IMR-90 (cell line): ENCODE results near the gene NLRC3. TPM values are rescaled to one million over a fixed set of nuclear protein-coding genes. Genes with fewer than 3 reads are reported as not detected.

Experiments used
- ATAC-seq: fragments of 200-7000 bp; cut with Tn5 transposase; 2 replicates; pipeline ENCODE4 v1.9.1; 2020; ENCODE audit warnings: low read depth, mild to moderate bottlenecking, moderate library complexity
- BruUV-seq: library from RNA; stranded (reverse); fragments of 400-500 nt; replicated peaks from 2 replicates; lab custom pipeline; 2021; lab: Mats Ljungman, UMichigan
- CTCF ChIA-PET: fragments of 300-600 bp; formaldehyde crosslinking; extraction: SDS; loops from one replicate; lab custom pipeline; 2021; ENCODE audit warnings: antibody characterized with exemption; lab: Yijun Ruan, JAX
- POLR2A ChIA-PET: fragments of 300-600 bp; sonication (Branson Sonifier 250); formaldehyde crosslinking; loops from one replicate; lab custom pipeline; 2022; ENCODE audit warnings: antibody characterized with exemption; ENCODE audit not compliant: unreplicated experiment; lab: Charles Lee
- DNase-seq: peaks from one replicate; pipeline ENCODE4 v3.0.0; 2013
- H2AFZ ChIP-seq: replicated peaks from 2 replicates; pipeline ENCODE3; 2013; ENCODE audit warnings: low read length, mild to moderate bottlenecking; ENCODE audit not compliant: poor library complexity
- H2AK5ac ChIP-seq: 2 replicates; pipeline ENCODE4 v1.6.1; 2013; ENCODE audit warnings: low read depth, low read length, inconsistent platforms
- H2AK9ac ChIP-seq: replicated peaks from 2 replicates; pipeline ENCODE3; 2013; ENCODE audit warnings: mild to moderate bottlenecking, low read depth, low read length, moderate library complexity; ENCODE audit not compliant: poor library complexity
- H2BK120ac ChIP-seq: 2 replicates; pipeline ENCODE4 v1.6.1; 2013; ENCODE audit warnings: low read depth, low read length, inconsistent platforms
- H2BK15ac ChIP-seq: 3 replicates; pipeline ENCODE4 v1.6.1; 2013; ENCODE audit warnings: low read depth, low read length, inconsistent platforms
- H2BK20ac ChIP-seq: 2 replicates; pipeline ENCODE4 v1.6.1; 2013; ENCODE audit warnings: low read depth, mild to moderate bottlenecking, inconsistent platforms, low read length, moderate library complexity
- H2BK5ac ChIP-seq: 2 replicates; pipeline ENCODE4 v1.6.1; 2013; ENCODE audit warnings: mild to moderate bottlenecking, low read depth, low read length, inconsistent platforms; ENCODE audit not compliant: poor library complexity, severe bottlenecking
- H3K14ac ChIP-seq: replicated peaks from 2 replicates; pipeline ENCODE4 v1.6.1; 2013; ENCODE audit warnings: low read depth, low read length, inconsistent platforms
- H3K18ac ChIP-seq: 2 replicates; pipeline ENCODE4 v1.6.1; 2013; ENCODE audit warnings: low read depth, low read length, control low read depth
- H3K23ac ChIP-seq: 2 replicates; pipeline ENCODE4 v1.6.1; 2013; ENCODE audit warnings: low read depth, low read length, inconsistent platforms
- H3K27ac ChIP-seq: 2 replicates; pipeline ENCODE4 v1.5.1; 2013; ENCODE audit warnings: mild to moderate bottlenecking, control low read depth, low read length; ENCODE audit not compliant: insufficient read depth
- H3K27me3 ChIP-seq: 2 replicates; pipeline ENCODE4 v1.6.1; 2013; ENCODE audit warnings: low read length; ENCODE audit not compliant: control insufficient read depth, insufficient read depth
- H3K36me3 ChIP-seq: 2 replicates; pipeline ENCODE4 v1.6.1; 2013; ENCODE audit warnings: low read length, mixed read lengths; ENCODE audit not compliant: control insufficient read depth, insufficient read depth
- H3K4ac ChIP-seq: 2 replicates; pipeline ENCODE4 v1.6.1; 2013; ENCODE audit warnings: low read depth, low read length, inconsistent platforms
- H3K4me1 ChIP-seq: 2 replicates; pipeline ENCODE4 v1.6.1; 2013; ENCODE audit warnings: low read length, mixed read lengths; ENCODE audit not compliant: control insufficient read depth, insufficient read depth
- H3K4me2 ChIP-seq: 2 replicates; pipeline ENCODE4 v1.6.1; 2013; ENCODE audit warnings: low read depth, mild to moderate bottlenecking, control low read depth, low read length, moderate library complexity
- H3K4me3 ChIP-seq: 2 replicates; pipeline ENCODE4 v1.5.1; 2013; ENCODE audit warnings: low read depth, mild to moderate bottlenecking, control low read depth, low read length, moderate library complexity; ENCODE audit not compliant: insufficient read depth
- H3K56ac ChIP-seq: 2 replicates; pipeline ENCODE4 v1.6.1; 2013; ENCODE audit warnings: low read length, inconsistent platforms; ENCODE audit not compliant: insufficient read depth; ENCODE audit errors: extremely low read depth
- H3K79me1 ChIP-seq, 2 experiments: 2 replicates each; pipeline ENCODE4 v1.6.1; 2013; ENCODE audit warnings: low read length in 2 of 2, inconsistent platforms in 1 of 2, low read depth in 1 of 2
- H3K9ac ChIP-seq: 2 replicates; pipeline ENCODE4 v1.6.1; 2013; ENCODE audit warnings: low read depth, low read length, control low read depth
- H3K9me1 ChIP-seq: 2 replicates; pipeline ENCODE4 v1.6.1; 2013; ENCODE audit warnings: low read length, inconsistent platforms; ENCODE audit not compliant: insufficient read depth
- H3K9me3 ChIP-seq: 2 replicates; pipeline ENCODE4 v1.6.1; 2013; ENCODE audit warnings: low read length; ENCODE audit not compliant: control insufficient read depth, insufficient read depth
- H4K20me1 ChIP-seq: 2 replicates; pipeline ENCODE4 v1.6.1; 2013; ENCODE audit warnings: low read length, inconsistent platforms; ENCODE audit not compliant: insufficient read depth
- H4K5ac ChIP-seq: 2 replicates; pipeline ENCODE4 v1.6.1; 2013; ENCODE audit warnings: mild to moderate bottlenecking, low read depth, low read length, control low read depth
- H4K8ac ChIP-seq, 2 experiments: 2 replicates each; pipeline ENCODE4 v1.6.1; 2013; ENCODE audit warnings: low read depth in 2 of 2, low read length in 2 of 2, control low read depth in 1 of 2, inconsistent platforms in 1 of 2
- H4K91ac ChIP-seq: 2 replicates; pipeline ENCODE4 v1.6.1; 2013; ENCODE audit warnings: low read depth, low read length, inconsistent platforms; ENCODE audit not compliant: insufficient read depth
- BHLHE40 ChIP-seq: fragments of 150-350 bp; IDR thresholded peaks from 2 replicates; pipeline ENCODE4 v1.6.1; 2016; ENCODE audit warnings: mild to moderate bottlenecking, low read depth, low read length
- CEBPB ChIP-seq: IDR thresholded peaks from 2 replicates; pipeline ENCODE4 v1.6.1; 2012; ENCODE audit warnings: low read depth, low read length, improper control_type of control experiment
- CHD1 ChIP-seq: IDR thresholded peaks from 2 replicates; pipeline ENCODE4 v1.6.1; 2012; ENCODE audit warnings: low read depth, low read length, improper control_type of control experiment
- FOS ChIP-seq: fragments of 150-350 bp; IDR thresholded peaks from 2 replicates; pipeline ENCODE4 v1.6.1; 2016; ENCODE audit warnings: low read depth, low read length
- MAFK ChIP-seq: IDR thresholded peaks from 2 replicates; pipeline ENCODE4 v1.6.1; 2012; ENCODE audit warnings: low read depth, low read length, improper control_type of control experiment
- MAZ ChIP-seq: IDR thresholded peaks from 2 replicates; pipeline ENCODE4 v1.6.1; 2012; ENCODE audit warnings: low read depth, mild to moderate bottlenecking, low read length, improper control_type of control experiment, moderate library complexity, borderline replicate concordance
- MXI1 ChIP-seq: IDR thresholded peaks from 2 replicates; pipeline ENCODE4 v1.6.1; 2012; ENCODE audit warnings: low read depth, mild to moderate bottlenecking, low read length, moderate library complexity, borderline replicate concordance
- POLR2A ChIP-seq: IDR thresholded peaks from 2 replicates; pipeline ENCODE4 v1.6.1; 2012; ENCODE audit warnings: mild to moderate bottlenecking, low read depth, low read length
- RAD21 ChIP-seq: IDR thresholded peaks from 2 replicates; pipeline ENCODE4 v1.6.1; 2012; ENCODE audit warnings: low read length, improper control_type of control experiment
- SMC3 ChIP-seq: fragments of 150-350 bp; IDR thresholded peaks from 2 replicates; pipeline ENCODE4 v1.6.1; 2016; ENCODE audit warnings: low read depth, mild to moderate bottlenecking, antibody characterized with exemption, low read length, moderate library complexity
- USF2 ChIP-seq: fragments of 150-350 bp; IDR thresholded peaks from 2 replicates; pipeline ENCODE4 v1.6.1; 2017; ENCODE audit warnings: mild to moderate bottlenecking, antibody characterized with exemption, low read length, low read depth
- WGBS, 2 experiments: methylation state at CpG; one replicate each; pipeline versions ENCODE4 v1.1.5 to v1.1.7; 2013; ENCODE audit warnings: missing lambda C conversion rate in 2 of 2; ENCODE audit not compliant: insufficient read length in 1 of 2; ENCODE audit errors: extremely low coverage in 2 of 2; 5-methylcytosine and 5-hydroxymethylcytosine counted together
- dilution Hi-C: fragments of 300-500 bp; cut with HindIII; formaldehyde crosslinking; loops from one replicate; pipeline ENCODE4 v1.14.3; 2018; ENCODE audit warnings: low sequenced_read_pairs; ENCODE audit not compliant: unreplicated experiment
- in situ Hi-C: fragments of 300-500 bp; cut with MboI; formaldehyde crosslinking; loops from 3 replicates; pipeline ENCODE4 v1.14.3; 2019; ENCODE audit warnings: low sequenced_read_pairs, inconsistent platforms, mixed read lengths
- intact Hi-C: fragments of 100-400 bp; cut with micrococcal nuclease; formaldehyde crosslinking; loops from 2 replicates; pipeline ENCODE4 v1.10.0; 2022
- polyA plus RNA-seq, 3 experiments: library from polyadenylated mRNA; depleted of rRNA; stranded (reverse); fragments of >200 nt; gene quantifications; 2 replicates each; pipeline ENCODE4 v1.2.3, GENCODE V29; 2012; ENCODE audit warnings: low replicate concordance in 1 of 3
- total RNA-seq: library from RNA; depleted of rRNA; stranded (reverse); fragments of >200 nt; gene quantifications from 2 replicates; pipeline ENCODE4 v1.2.3, GENCODE V29; 2012
- TF ChIP-seq, protein P1 (sequence below): fragments of 150-350 bp; IDR thresholded peaks from 2 replicates; pipeline ENCODE4 v1.6.1; 2016; ENCODE audit warnings: low read depth, mild to moderate bottlenecking, low read length, moderate library complexity, borderline replicate concordance

The NLRC3 gene
- total and polyA plus RNA-seq, 2 of the 4 experiments (the other 2 are of a cell fraction) = not detected

- no TSS peak for BruUV-seq
- WGBS, 2 experiments = 99% methylated on average over 9 of the region's 12 CpGs; no CpG with 5 or more reads in 1 of the 2 experiments
- H3K4me1 ChIP-seq = peaks cover 6% of the 10 kb centered on the region; the same call in 1 of the 2 replicates
- no peak overlapping the region for H4K5ac ChIP-seq
- H2AFZ ChIP-seq = no peak overlapping the region
- H3K4me3 ChIP-seq = no peak overlapping the region
- dilution Hi-C loops = no loop called here
- H3K9me1 ChIP-seq = 0 out of 2 replicates have a peak, but pooled peaks cover 10% of the 10 kb centered on the region
- H2AK9ac ChIP-seq = no peak overlapping the region
- no peak overlapping the region for H3K23ac ChIP-seq
- H2BK120ac ChIP-seq = no peak overlapping the region
- no peak overlapping the region for H2BK15ac ChIP-seq
- TF ChIP-seq MAFK (no peak), BHLHE40 (no peak), RAD21 (no peak), MAZ (no peak), CEBPB (no peak), POLR2A (no peak), MXI1 (no peak), FOS (no peak), USF2 (no peak), CHD1 (no peak), SMC3 (no peak)
- TF ChIP-seq, protein P1, sequence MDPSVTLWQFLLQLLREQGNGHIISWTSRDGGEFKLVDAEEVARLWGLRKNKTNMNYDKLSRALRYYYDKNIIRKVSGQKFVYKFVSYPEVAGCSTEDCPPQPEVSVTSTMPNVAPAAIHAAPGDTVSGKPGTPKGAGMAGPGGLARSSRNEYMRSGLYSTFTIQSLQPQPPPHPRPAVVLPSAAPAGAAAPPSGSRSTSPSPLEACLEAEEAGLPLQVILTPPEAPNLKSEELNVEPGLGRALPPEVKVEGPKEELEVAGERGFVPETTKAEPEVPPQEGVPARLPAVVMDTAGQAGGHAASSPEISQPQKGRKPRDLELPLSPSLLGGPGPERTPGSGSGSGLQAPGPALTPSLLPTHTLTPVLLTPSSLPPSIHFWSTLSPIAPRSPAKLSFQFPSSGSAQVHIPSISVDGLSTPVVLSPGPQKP = no peak
- H4K8ac ChIP-seq = no peak overlapping the region
- intact Hi-C loops = no loop called here
- ATAC-seq (no peak), DNase-seq (no peak)
- no peak overlapping the region for H2BK20ac ChIP-seq
- H4K91ac ChIP-seq = no peak overlapping the region
- H3K9ac ChIP-seq = no peak overlapping the region
- H3K4me2 ChIP-seq = no peak overlapping the region
- H4K20me1 ChIP-seq = no peaks in the 10 kb centered on the region
- POLR2A ChIA-PET = no interaction called here
- peaks cover 34% of the 10 kb centered on the region for H3K36me3 ChIP-seq
- H3K79me1 ChIP-seq = 0 out of 4 replicates have a peak, but pooled peaks cover 0 to 3% of the 10 kb centered on the region in 2 experiments
- H3K27ac ChIP-seq = no peak overlapping the region
- H3K4ac ChIP-seq = no peak overlapping the region
- no peaks in the 10 kb centered on the region for H3K9me3 ChIP-seq
- in situ Hi-C loops = no loop called here
- H2BK5ac ChIP-seq = no peak overlapping the region
- CTCF ChIA-PET = no interaction called here
- H3K56ac ChIP-seq = no peak overlapping the region
- H2AK5ac ChIP-seq = no peak overlapping the region
- H3K18ac ChIP-seq = no peak overlapping the region
- no peaks in the 10 kb centered on the region for H3K27me3 ChIP-seq
- no peak overlapping the region for H3K14ac ChIP-seq
Measured at GRCh38 chr16:3530371-3530914, 46.8 kb downstream of the NLRC3 start.
